ENCODE data around the gene YWHAQ. TPM values are rescaled to one million over a fixed set of nuclear protein-coding genes. Genes with fewer than 3 reads are reported as not detected.

YWHAQ gene
- polyA plus RNA-seq, 1 of the 3 experiments (the other 2 are of a cell fraction): 240 TPM

DNA sequence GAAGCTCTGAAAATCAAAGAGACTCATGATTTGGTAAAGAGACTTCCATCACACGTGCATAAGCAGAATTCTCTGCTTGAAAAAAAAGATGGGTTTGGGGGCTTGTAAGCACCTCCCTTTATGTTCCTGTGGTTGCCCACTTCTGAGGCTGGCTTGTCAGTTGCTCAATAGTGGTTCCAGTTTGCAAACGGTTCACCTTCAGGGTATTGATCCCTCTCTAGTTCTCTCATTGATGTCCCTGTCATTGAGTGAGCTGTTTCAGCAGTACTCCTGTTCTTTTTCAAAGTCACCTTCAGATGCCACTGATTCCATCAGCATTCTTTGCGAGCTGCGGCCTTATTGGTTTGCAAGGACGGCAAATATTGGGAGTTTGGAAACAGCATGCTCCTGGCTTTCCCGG is 17.1 kb upstream of the YWHAQ start:
- Histone ChIP-seq H3K9ac (no peak overlapping the region), H3K9me3 (no peaks in the 10 kb centered on the region), H3K4me3 (ENCODE audit: low read depth in 2 of 2, low read length in 1 of 2) (no peak overlapping the region), H3K27ac (ENCODE audit: low read depth in 2 of 2, low read length in 1 of 2) (no peak overlapping the region), H4K20me1 (ENCODE audit: insufficient read depth) (no peaks in the 10 kb centered on the region), H3K27me3 (ENCODE audit: insufficient read depth) (no peaks in the 10 kb centered on the region), H3F3A (replicated peaks; ENCODE audit: insufficient read depth) (no peaks in the 10 kb centered on the region), H3K4me1 (ENCODE audit: control insufficient read depth in 1 of 2, insufficient read depth in 2 of 2, low read depth in 1 of 2, low read length in 1 of 2) (peaks cover 0 to 5% of the 10 kb centered on the region in 2 experiments; a peak in 1 of 4 replicates), H2AFZ (ENCODE audit: low read depth) (no peak overlapping the region), H3K36me3 (replicated peaks in 1 of 2; ENCODE audit: control insufficient read depth in 1 of 2, insufficient read depth in 2 of 2, low read length in 1 of 2) (no peaks in the 10 kb centered on the region), H3K79me2 (ENCODE audit: insufficient read depth) (no peaks in the 10 kb centered on the region), H3K4me2 (no peak overlapping the region), H3K9me2 (no peaks in the 10 kb centered on the region)
- DNase-seq: no peak
- POLR2A ChIA-PET: no interaction called here
- no peak for TF ChIP-seq GABPA (IDR thresholded peaks at IDR 0.05; ENCODE audit: low read depth)
- CTCF ChIA-PET: interaction anchor here (1.4 to 1.7 kb wide), 3 partner anchors 8 to 166 kb away, joined by 4 to 7 read pairs (median 5); no protein-coding TSS in a partner anchor
- 76% methylated on average over 6 of the region's 6 CpGs for WGBS (ENCODE audit: low lambda C conversion rate)

DNA sequence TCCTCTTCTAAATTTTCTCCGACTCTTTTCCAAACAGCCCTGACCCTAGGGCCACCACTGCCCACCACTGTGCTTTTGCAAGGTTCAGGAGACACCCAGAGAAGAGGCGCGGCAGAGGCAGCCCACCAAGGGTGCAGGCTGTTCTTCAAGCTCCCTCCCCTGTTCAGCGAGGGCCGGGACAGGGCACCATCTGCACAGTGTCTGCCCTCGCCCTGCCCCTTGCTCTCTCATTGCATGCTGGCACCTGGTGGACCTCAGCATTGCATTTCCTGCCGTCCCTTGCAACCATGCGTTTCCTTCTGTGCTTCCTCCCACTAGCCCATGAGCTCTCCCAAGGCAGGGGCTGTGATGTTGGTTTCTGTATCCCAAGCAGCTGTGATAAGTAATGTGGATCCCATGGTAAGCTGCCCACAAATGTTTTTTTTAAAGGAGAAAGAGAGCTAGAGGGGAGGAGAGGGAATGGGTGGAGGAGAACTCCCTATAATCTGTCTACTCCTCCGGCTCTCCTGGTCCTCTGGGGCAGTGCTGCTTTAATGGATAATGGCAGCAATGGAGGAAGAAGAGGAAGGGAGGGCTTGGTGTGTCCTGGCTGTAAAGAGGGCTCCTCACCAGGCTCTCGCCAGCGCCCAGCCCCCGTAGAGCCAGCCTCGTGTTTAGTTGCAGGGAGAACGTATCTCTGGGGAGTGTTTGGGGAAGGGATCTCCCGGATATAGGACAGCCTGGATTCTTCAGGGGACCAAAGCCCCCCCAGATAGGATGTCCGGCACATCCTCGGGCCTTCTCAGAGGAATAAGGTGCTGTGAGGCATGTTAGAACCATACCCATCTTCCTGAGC is 15.6 kb upstream of the YWHAQ start:
- TF ChIP-seq MEF2A (IDR thresholded peaks at IDR 0.05; ENCODE audit: borderline replicate concordance, low read depth): no peak
- no peak for TF ChIP-seq TCF12 (IDR thresholded peaks at IDR 0.05)
- no peak for TF ChIP-seq NRF1 (IDR thresholded peaks at IDR 0.05; ENCODE audit: low read depth, low read length)
- TF ChIP-seq FOXJ3 (CRISPR knock-in tag; IDR thresholded peaks at IDR 0.05): no peak
- TF ChIP-seq, protein P1, sequence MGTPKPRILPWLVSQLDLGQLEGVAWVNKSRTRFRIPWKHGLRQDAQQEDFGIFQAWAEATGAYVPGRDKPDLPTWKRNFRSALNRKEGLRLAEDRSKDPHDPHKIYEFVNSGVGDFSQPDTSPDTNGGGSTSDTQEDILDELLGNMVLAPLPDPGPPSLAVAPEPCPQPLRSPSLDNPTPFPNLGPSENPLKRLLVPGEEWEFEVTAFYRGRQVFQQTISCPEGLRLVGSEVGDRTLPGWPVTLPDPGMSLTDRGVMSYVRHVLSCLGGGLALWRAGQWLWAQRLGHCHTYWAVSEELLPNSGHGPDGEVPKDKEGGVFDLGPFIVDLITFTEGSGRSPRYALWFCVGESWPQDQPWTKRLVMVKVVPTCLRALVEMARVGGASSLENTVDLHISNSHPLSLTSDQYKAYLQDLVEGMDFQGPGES (IDR thresholded peaks at IDR 0.05; ENCODE audit: low read depth, low read length): no peak
- no peak for TF ChIP-seq ELF1 (IDR thresholded peaks at IDR 0.05)
- no peak for TF ChIP-seq YY1 (IDR thresholded peaks at IDR 0.05; ENCODE audit: low read depth)
- no peak for TF ChIP-seq NFIC (IDR thresholded peaks at IDR 0.05; ENCODE audit: borderline replicate concordance)
- TF ChIP-seq GABPA (IDR thresholded peaks at IDR 0.05; ENCODE audit: low read depth): no peak
- no peak for TF ChIP-seq PBX3 (IDR thresholded peaks at IDR 0.05)
- TF ChIP-seq, protein P2, sequence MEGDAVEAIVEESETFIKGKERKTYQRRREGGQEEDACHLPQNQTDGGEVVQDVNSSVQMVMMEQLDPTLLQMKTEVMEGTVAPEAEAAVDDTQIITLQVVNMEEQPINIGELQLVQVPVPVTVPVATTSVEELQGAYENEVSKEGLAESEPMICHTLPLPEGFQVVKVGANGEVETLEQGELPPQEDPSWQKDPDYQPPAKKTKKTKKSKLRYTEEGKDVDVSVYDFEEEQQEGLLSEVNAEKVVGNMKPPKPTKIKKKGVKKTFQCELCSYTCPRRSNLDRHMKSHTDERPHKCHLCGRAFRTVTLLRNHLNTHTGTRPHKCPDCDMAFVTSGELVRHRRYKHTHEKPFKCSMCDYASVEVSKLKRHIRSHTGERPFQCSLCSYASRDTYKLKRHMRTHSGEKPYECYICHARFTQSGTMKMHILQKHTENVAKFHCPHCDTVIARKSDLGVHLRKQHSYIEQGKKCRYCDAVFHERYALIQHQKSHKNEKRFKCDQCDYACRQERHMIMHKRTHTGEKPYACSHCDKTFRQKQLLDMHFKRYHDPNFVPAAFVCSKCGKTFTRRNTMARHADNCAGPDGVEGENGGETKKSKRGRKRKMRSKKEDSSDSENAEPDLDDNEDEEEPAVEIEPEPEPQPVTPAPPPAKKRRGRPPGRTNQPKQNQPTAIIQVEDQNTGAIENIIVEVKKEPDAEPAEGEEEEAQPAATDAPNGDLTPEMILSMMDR (IDR thresholded peaks at IDR 0.05): no peak
- no peak for TF ChIP-seq USF2 (IDR thresholded peaks at IDR 0.05; ENCODE audit: borderline replicate concordance, low read depth, low read length)
- no peak for TF ChIP-seq GATA2 (CRISPR knock-in tag; IDR thresholded peaks at IDR 0.05)
- 79% methylated on average over 17 of the region's 17 CpGs for WGBS (ENCODE audit: low lambda C conversion rate)
- H3K9me2 ChIP-seq: no peaks in the 10 kb centered on the region
- H3K27me3 ChIP-seq (ENCODE audit: insufficient read depth): no peaks in the 10 kb centered on the region
- H3K36me3 ChIP-seq (replicated peaks in 1 of 2; ENCODE audit: control insufficient read depth in 1 of 2, insufficient read depth in 2 of 2, low read length in 1 of 2): no peaks in the 10 kb centered on the region
- H3K9me3 ChIP-seq: no peaks in the 10 kb centered on the region
- H3K79me2 ChIP-seq (ENCODE audit: insufficient read depth): no peaks in the 10 kb centered on the region
- H3K9ac ChIP-seq: no peak overlapping the region
- no peaks in the 10 kb centered on the region for H4K20me1 ChIP-seq (ENCODE audit: insufficient read depth)
- ChIA-PET CTCF (no interaction called here), POLR2A (interaction anchor here (1.2 kb wide), 1 partner anchor 15 kb away, joined by 3 read pairs; the partner anchor contains the start of gene YWHAQ)
- H3K27ac ChIP-seq (ENCODE audit: low read depth in 2 of 2, low read length in 1 of 2): no peak overlapping the region
- peaks cover 0 to 5% of the 10 kb centered on the region in 2 experiments; a peak in 1 of 4 replicates for H3K4me1 ChIP-seq (ENCODE audit: control insufficient read depth in 1 of 2, insufficient read depth in 2 of 2, low read depth in 1 of 2, low read length in 1 of 2)
- no peak overlapping the region for H2AFZ ChIP-seq (ENCODE audit: low read depth)
- no peak overlapping the region for H3K4me2 ChIP-seq
- DNase-seq: no peak
- no peaks in the 10 kb centered on the region for H3F3A ChIP-seq (replicated peaks; ENCODE audit: insufficient read depth)
- no peak overlapping the region for H3K4me3 ChIP-seq (ENCODE audit: low read depth in 2 of 2, low read length in 1 of 2)

Data from SK-N-SH (cell line).